Activated CD4-positive, alpha-beta memory T cell treated with anti-CD3 and anti-CD28 coated beads, Interleukin-2, amount 10 ng/mL, durations not matched to agents 7 days and 5 days (primary cell): ENCODE measurements around the gene FICD. TPM values are rescaled to one million over a fixed set of nuclear protein-coding genes. Genes with fewer than 3 reads are reported as not detected.

ENCODE experiments used
- CTCF ChIA-PET: fragments of 350-600 bp; sonication (Branson Sonifier 250); formaldehyde crosslinking; loops from one replicate; lab custom pipeline; 2021; ENCODE audit warnings: antibody characterized with exemption, inconsistent platforms; lab: Charles Lee
- POLR2A ChIA-PET: fragments of 350-600 bp; sonication (Branson Sonifier 250); formaldehyde crosslinking; loops from one replicate; lab custom pipeline; 2021; ENCODE audit warnings: antibody characterized with exemption; lab: Charles Lee
- DNase-seq: peaks from one replicate; pipeline ENCODE4 v3.0.0-alpha.2; 2020
- H3K27ac Mint-ChIP-seq: one replicate; pipeline ENCODE4 v1.8.0; 2021; ENCODE audit warnings: mild to moderate bottlenecking, mixed read lengths
- H3K27me3 Mint-ChIP-seq: one replicate; pipeline ENCODE4 v1.8.0; 2021; ENCODE audit warnings: mixed read lengths
- H3K36me3 Mint-ChIP-seq: one replicate; pipeline ENCODE4 v1.8.0; 2021; ENCODE audit warnings: low read depth, mixed read lengths
- H3K4me1 Mint-ChIP-seq: one replicate; pipeline ENCODE4 v1.8.0; 2021; ENCODE audit warnings: mixed read lengths
- H3K4me3 Mint-ChIP-seq: one replicate; pipeline ENCODE4 v1.8.0; 2021; ENCODE audit warnings: mild to moderate bottlenecking, mixed read lengths
- H3K9me3 Mint-ChIP-seq: one replicate; pipeline ENCODE4 v1.8.0; 2021; ENCODE audit warnings: mixed read lengths
- total RNA-seq, 2 experiments: library from RNA; stranded (reverse); gene quantifications; one replicate each; pipeline ENCODE4 v1.2.3, GENCODE V29; 2021

The FICD gene
- total RNA-seq, result 1 to 10 TPM; 6.3 to 7.1 TPM

- Mint-ChIP-seq H3K27me3 (no peaks in the 10 kb centered on the region), H3K36me3 (peaks cover 26% of the 10 kb centered on the region), H3K4me3 (peak within 1 kb of the TSS; percentile 84), H3K4me1 (peaks cover 39% of the 10 kb centered on the region), H3K27ac (peak within 1 kb of the TSS; percentile 72), H3K9me3 (no peaks in the 10 kb centered on the region)
- POLR2A ChIA-PET, result interaction anchor here (1.1 to 2.0 kb wide), 4 partner anchors 46 to 578 kb away, joined by 3 to 7 read pairs (median 4); partner anchors contain the start of genes ALKBH2, ISCU, SART3 and SELPLG
- CTCF ChIA-PET, result interaction anchor here (1.5 kb wide), 2 partner anchors 12 to 525 kb away, joined by 3 to 4 read pairs; no protein-coding TSS in a partner anchor
- DNase-seq, result peak; percentile 100
These were observed at the start of gene FICD for GRCh38 chr12:108514973-108515814. TSS of gene FICD (plus strand) at chr12:108515277. CDS start at chr12:108516973, 1,696 bp downstream.

- CTCF ChIA-PET, result interaction anchor here (1.4 kb wide), 1 partner anchor 8 kb away, joined by 6 read pairs; no protein-coding TSS in a partner anchor
- peaks cover 5% of the 10 kb centered on the region for H3K27me3 Mint-ChIP-seq
These were observed 49.7 kb upstream of the FICD start for GRCh38 chr12:108465417-108465816.

GRCh38 chr12:108468196-108468968, 46.7 kb upstream of the FICD start:
- H3K36me3 Mint-ChIP-seq, result no peaks in the 10 kb centered on the region
- no peaks in the 10 kb centered on the region for H3K4me1 Mint-ChIP-seq
- no peak overlapping the region for H3K27ac Mint-ChIP-seq
- no peak for DNase-seq
- no peaks in the 10 kb centered on the region for H3K9me3 Mint-ChIP-seq
- CTCF ChIA-PET, result no interaction called here
- H3K27me3 Mint-ChIP-seq, result no peaks in the 10 kb centered on the region
- no peak overlapping the region for H3K4me3 Mint-ChIP-seq
- POLR2A ChIA-PET, result no interaction called here

More at GRCh38 chr12:108465417-108465816, 49.7 kb upstream of the FICD start:
- Mint-ChIP-seq H3K9me3 (no peaks in the 10 kb centered on the region), H3K4me3 (no peak overlapping the region), H3K27ac (no peak overlapping the region), H3K4me1 (no peaks in the 10 kb centered on the region), H3K36me3 (no peaks in the 10 kb centered on the region)
- DNase-seq, result no peak
- POLR2A ChIA-PET, result no interaction called here

- Mint-ChIP-seq H3K4me3 (no peak overlapping the region), H3K27ac (no peak overlapping the region), H3K9me3 (no peaks in the 10 kb centered on the region), H3K27me3 (no peaks in the 10 kb centered on the region), H3K36me3 (no peaks in the 10 kb centered on the region), H3K4me1 (no peaks in the 10 kb centered on the region)
- POLR2A ChIA-PET, result no interaction called here
- DNase-seq, result no peak
- CTCF ChIA-PET, result no interaction called here
These were observed 41.5 kb upstream of the FICD start for GRCh38 chr12:108473400-108474055.

- no peaks in the 10 kb centered on the region for H3K36me3 Mint-ChIP-seq
- POLR2A ChIA-PET, result no interaction called here
- H3K4me1 Mint-ChIP-seq, result no peaks in the 10 kb centered on the region
- H3K4me3 Mint-ChIP-seq, result no peak overlapping the region
- no peak overlapping the region for H3K27ac Mint-ChIP-seq
- no peak for DNase-seq
- CTCF ChIA-PET, result no interaction called here
- no peaks in the 10 kb centered on the region for H3K27me3 Mint-ChIP-seq
- H3K9me3 Mint-ChIP-seq, result no peaks in the 10 kb centered on the region
These were observed 39.7 kb upstream of the FICD start for GRCh38 chr12:108475396-108475795.

GRCh38 chr12:108477055-108477880, 37.8 kb upstream of the FICD start:
- H3K36me3 Mint-ChIP-seq, result no peaks in the 10 kb centered on the region
- CTCF ChIA-PET, result no interaction called here
- POLR2A ChIA-PET, result no interaction called here
- H3K4me1 Mint-ChIP-seq, result no peaks in the 10 kb centered on the region
- peaks cover 1% of the 10 kb centered on the region for H3K27me3 Mint-ChIP-seq
- no peak overlapping the region for H3K4me3 Mint-ChIP-seq
- H3K27ac Mint-ChIP-seq, result no peak overlapping the region
- H3K9me3 Mint-ChIP-seq, result no peaks in the 10 kb centered on the region
- no peak for DNase-seq

- no peak for DNase-seq
- Mint-ChIP-seq H3K36me3 (no peaks in the 10 kb centered on the region), H3K27me3 (peaks cover 1% of the 10 kb centered on the region), H3K27ac (no peak overlapping the region), H3K4me3 (no peak overlapping the region), H3K4me1 (no peaks in the 10 kb centered on the region), H3K9me3 (no peaks in the 10 kb centered on the region)
- CTCF ChIA-PET, result no interaction called here
- POLR2A ChIA-PET, result no interaction called here
These were observed 37.2 kb upstream of the FICD start for GRCh38 chr12:108477881-108478259.

GRCh38 chr12:108478611-108479206, 36.4 kb upstream of the FICD start:
- ChIA-PET CTCF (no interaction called here), POLR2A (no interaction called here)
- peaks cover 1% of the 10 kb centered on the region for H3K27me3 Mint-ChIP-seq
- DNase-seq, result no peak
- no peak overlapping the region for H3K4me3 Mint-ChIP-seq
- no peaks in the 10 kb centered on the region for H3K9me3 Mint-ChIP-seq
- no peaks in the 10 kb centered on the region for H3K4me1 Mint-ChIP-seq
- H3K36me3 Mint-ChIP-seq, result no peaks in the 10 kb centered on the region
- no peak overlapping the region for H3K27ac Mint-ChIP-seq

- ChIA-PET POLR2A (no interaction called here), CTCF (no interaction called here)
- Mint-ChIP-seq H3K4me3 (no peak overlapping the region), H3K27ac (no peak overlapping the region), H3K36me3 (no peaks in the 10 kb centered on the region), H3K27me3 (peaks cover 1% of the 10 kb centered on the region), H3K9me3 (no peaks in the 10 kb centered on the region), H3K4me1 (no peaks in the 10 kb centered on the region)
- DNase-seq, result no peak
These were observed 35.6 kb upstream of the FICD start for GRCh38 chr12:108479364-108480070.

- ChIA-PET CTCF (interaction anchor here (0.6 kb wide), 1 partner anchor 932 kb away, joined by 3 read pairs; no protein-coding TSS in a partner anchor), POLR2A (no interaction called here)
- Mint-ChIP-seq H3K27ac (no peak overlapping the region), H3K36me3 (no peaks in the 10 kb centered on the region), H3K27me3 (peaks cover 1% of the 10 kb centered on the region), H3K9me3 (peaks cover 5% of the 10 kb centered on the region), H3K4me1 (no peaks in the 10 kb centered on the region), H3K4me3 (no peak overlapping the region)
- DNase-seq, result no peak
These were observed 32.3 kb upstream of the FICD start for GRCh38 chr12:108482717-108483212.

GRCh38 chr12:108483213-108484059, 31.6 kb upstream of the FICD start:
- Mint-ChIP-seq H3K36me3 (no peaks in the 10 kb centered on the region), H3K9me3 (peaks cover 5% of the 10 kb centered on the region), H3K4me3 (no peak overlapping the region), H3K4me1 (no peaks in the 10 kb centered on the region), H3K27me3 (peaks cover 1% of the 10 kb centered on the region), H3K27ac (no peak overlapping the region)
- no peak for DNase-seq
- ChIA-PET CTCF (interaction anchor here (0.6 kb wide), 1 partner anchor 931 kb away, joined by 3 read pairs; no protein-coding TSS in a partner anchor), POLR2A (no interaction called here)
